HL-60 (cell line): ENCODE measurements around the gene TMX2.
"Not testable (repeated sequence)": the region's sequence is repeated elsewhere in the genome, so short reads cannot be mapped to it uniquely, and the experiment has no call there.

Experiments
- DNase-seq, 2 experiments: peaks; one replicate each; pipeline ENCODE4 v3.0.0-alpha.2; 2010 to 2020; ENCODE audit warnings: low read depth in 1 of 2, low spot score in 1 of 2
- H3K27ac ChIP-seq: fragments of 250-450 bp; sonication (Bioruptor Pico); replicated peaks from 2 replicates; pipeline ENCODE4 v1.5.1; 2020; ENCODE audit warnings: mild to moderate bottlenecking, moderate library complexity
- H3K27me3 ChIP-seq: fragments of 250-450 bp; sonication (Bioruptor Pico); 2 replicates; pipeline ENCODE4 v1.5.1; 2021; ENCODE audit warnings: mild to moderate bottlenecking, moderate library complexity; ENCODE audit not compliant: insufficient read depth, poor library complexity, severe bottlenecking
- H3K4me3 ChIP-seq: replicated peaks from 2 replicates; pipeline ENCODE4 v1.5.1; 2011; ENCODE audit warnings: mild to moderate bottlenecking, control low read depth, low read length; ENCODE audit not compliant: insufficient read depth
- GABPA ChIP-seq: IDR thresholded peaks from 2 replicates; pipeline ENCODE4 v1.6.1; 2012; ENCODE audit warnings: low read depth
- POLR2AphosphoS5 ChIP-seq: IDR thresholded peaks from 2 replicates; pipeline ENCODE4 v1.6.1; 2012; ENCODE audit warnings: low read depth
- SPI1 ChIP-seq: IDR thresholded peaks from 2 replicates; pipeline ENCODE4 v1.6.1; 2012; ENCODE audit warnings: low read depth, mild to moderate bottlenecking, borderline replicate concordance
- TF ChIP-seq, protein P1 (sequence below): IDR thresholded peaks from 2 replicates; pipeline ENCODE4 v1.6.1; 2012; ENCODE audit warnings: low read depth; ENCODE audit not compliant: insufficient replicate concordance
- TF ChIP-seq, protein P2 (sequence below): IDR thresholded peaks from one replicate; pipeline ENCODE4 v1.5.1; 2011; ENCODE audit warnings: low read length, control low read depth, inconsistent platforms; ENCODE audit not compliant: insufficient read depth

TMX2 gene

DNA sequence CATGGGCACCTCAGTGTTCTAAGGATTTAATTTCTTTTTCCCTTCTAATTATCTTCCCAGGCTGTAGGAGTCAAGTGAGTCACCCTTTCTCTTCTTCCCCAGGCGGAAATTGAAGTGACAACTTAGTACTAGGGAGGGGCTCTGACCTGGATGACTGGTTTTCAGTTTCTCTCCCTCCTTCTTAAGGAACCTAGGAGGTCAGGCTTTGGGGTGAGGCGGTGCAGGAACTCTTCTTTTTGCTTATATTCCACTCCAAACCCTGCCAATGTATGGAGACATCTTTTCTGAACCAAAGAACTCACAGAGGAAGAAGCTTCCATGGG is 31.9 kb upstream of the TMX2 start:
- Histone ChIP-seq H3K27me3 (no peaks in the 10 kb centered on the region), H3K4me3 (no peak overlapping the region), H3K27ac (no peak overlapping the region)
- no peak for TF ChIP-seq GABPA
- TF ChIP-seq, protein P1, sequence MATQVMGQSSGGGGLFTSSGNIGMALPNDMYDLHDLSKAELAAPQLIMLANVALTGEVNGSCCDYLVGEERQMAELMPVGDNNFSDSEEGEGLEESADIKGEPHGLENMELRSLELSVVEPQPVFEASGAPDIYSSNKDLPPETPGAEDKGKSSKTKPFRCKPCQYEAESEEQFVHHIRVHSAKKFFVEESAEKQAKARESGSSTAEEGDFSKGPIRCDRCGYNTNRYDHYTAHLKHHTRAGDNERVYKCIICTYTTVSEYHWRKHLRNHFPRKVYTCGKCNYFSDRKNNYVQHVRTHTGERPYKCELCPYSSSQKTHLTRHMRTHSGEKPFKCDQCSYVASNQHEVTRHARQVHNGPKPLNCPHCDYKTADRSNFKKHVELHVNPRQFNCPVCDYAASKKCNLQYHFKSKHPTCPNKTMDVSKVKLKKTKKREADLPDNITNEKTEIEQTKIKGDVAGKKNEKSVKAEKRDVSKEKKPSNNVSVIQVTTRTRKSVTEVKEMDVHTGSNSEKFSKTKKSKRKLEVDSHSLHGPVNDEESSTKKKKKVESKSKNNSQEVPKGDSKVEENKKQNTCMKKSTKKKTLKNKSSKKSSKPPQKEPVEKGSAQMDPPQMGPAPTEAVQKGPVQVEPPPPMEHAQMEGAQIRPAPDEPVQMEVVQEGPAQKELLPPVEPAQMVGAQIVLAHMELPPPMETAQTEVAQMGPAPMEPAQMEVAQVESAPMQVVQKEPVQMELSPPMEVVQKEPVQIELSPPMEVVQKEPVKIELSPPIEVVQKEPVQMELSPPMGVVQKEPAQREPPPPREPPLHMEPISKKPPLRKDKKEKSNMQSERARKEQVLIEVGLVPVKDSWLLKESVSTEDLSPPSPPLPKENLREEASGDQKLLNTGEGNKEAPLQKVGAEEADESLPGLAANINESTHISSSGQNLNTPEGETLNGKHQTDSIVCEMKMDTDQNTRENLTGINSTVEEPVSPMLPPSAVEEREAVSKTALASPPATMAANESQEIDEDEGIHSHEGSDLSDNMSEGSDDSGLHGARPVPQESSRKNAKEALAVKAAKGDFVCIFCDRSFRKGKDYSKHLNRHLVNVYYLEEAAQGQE, result no peak
- TF ChIP-seq, protein P2, sequence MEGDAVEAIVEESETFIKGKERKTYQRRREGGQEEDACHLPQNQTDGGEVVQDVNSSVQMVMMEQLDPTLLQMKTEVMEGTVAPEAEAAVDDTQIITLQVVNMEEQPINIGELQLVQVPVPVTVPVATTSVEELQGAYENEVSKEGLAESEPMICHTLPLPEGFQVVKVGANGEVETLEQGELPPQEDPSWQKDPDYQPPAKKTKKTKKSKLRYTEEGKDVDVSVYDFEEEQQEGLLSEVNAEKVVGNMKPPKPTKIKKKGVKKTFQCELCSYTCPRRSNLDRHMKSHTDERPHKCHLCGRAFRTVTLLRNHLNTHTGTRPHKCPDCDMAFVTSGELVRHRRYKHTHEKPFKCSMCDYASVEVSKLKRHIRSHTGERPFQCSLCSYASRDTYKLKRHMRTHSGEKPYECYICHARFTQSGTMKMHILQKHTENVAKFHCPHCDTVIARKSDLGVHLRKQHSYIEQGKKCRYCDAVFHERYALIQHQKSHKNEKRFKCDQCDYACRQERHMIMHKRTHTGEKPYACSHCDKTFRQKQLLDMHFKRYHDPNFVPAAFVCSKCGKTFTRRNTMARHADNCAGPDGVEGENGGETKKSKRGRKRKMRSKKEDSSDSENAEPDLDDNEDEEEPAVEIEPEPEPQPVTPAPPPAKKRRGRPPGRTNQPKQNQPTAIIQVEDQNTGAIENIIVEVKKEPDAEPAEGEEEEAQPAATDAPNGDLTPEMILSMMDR, result no peak
- no peak for TF ChIP-seq SPI1
- no peak for TF ChIP-seq POLR2AphosphoS5
- no peak for DNase-seq

DNA sequence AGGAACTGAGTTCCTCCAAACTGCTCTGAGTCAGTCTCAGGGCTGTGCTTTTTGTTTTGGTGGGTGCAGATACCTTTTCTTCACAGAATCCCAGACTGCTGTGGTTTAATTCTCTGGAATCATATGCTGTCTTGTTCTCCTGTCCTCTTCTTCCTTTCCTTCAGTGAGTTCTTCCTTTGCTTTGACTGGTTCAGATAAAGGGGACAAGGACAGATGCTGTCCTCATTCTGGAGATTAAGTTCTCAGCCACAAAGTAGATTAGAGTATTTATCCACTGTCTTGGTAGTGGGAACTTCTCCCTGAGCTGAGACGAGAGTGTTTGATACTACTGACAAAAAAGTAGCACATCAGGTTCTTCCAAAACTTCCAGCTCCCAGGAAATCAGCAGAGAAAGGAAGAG is 31.2 kb upstream of the TMX2 start:
- TF ChIP-seq GABPA (no peak), SPI1 (no peak), POLR2AphosphoS5 (no peak)
- TF ChIP-seq, protein P1, result no peak
- TF ChIP-seq, protein P2, result no peak
- DNase-seq, result no peak
- no peak overlapping the region for H3K27ac ChIP-seq
- no peak overlapping the region for H3K4me3 ChIP-seq
- no peaks in the 10 kb centered on the region for H3K27me3 ChIP-seq

DNA sequence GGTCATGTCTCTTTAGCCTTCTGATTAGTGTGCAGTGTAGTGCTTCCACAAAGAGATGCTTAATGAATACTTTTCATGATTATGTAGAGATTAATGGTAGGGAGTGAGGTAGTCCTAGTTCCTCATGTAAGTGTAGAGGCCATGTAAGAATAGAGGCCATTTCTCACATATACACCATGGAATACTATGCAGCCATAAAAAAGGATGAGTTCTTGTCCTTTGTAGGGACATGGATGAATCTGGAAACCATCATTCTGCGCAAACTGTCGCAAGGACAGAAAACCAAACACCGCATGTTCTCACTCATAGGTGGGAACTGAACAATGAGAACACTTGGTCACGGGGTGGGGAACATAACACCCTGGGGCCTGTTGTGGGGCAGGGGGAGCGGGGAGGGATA is 21.9 kb upstream of the TMX2 start:
- DNase-seq, H3K27me3 ChIP-seq, H3K4me3 ChIP-seq, H3K27ac ChIP-seq: not testable (repeated sequence)

DNA sequence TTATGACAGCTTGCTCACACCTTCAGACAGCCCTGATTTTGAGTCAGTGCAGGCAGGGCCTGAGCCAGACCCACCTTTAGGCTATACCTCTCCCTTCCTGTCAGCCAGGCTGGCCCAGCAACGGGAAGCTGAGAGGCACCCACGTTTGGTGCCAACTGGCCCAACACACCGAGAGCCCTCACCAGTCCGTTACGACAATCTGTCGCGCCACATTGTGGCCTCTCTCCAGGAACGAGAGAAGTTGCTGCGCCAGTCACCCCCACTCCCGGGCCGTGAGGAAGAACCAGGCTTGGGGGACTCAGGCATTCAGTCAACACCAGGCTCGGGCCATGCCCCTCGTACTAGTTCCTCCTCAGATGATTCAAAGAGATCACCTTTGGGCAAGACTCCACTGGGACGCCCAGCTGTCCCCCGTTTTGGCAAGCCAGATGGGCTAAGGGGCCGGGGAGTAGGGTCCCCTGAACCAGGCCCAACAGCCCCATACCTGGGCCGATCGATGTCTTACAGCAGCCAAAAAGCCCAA is 13.5 kb upstream of the TMX2 start:
- H3K27ac ChIP-seq, result no peak overlapping the region
- TF ChIP-seq, protein P2, result no peak
- no peak for TF ChIP-seq SPI1

More for the DNA sequence above, 13.5 kb upstream of the TMX2 start:
- Histone ChIP-seq H3K4me3 (no peak overlapping the region), H3K27me3 (no peaks in the 10 kb centered on the region)
- DNase-seq, result no peak
